ENCODE data around the gene MYO9A.
"Not testable (repeated sequence)": the region's sequence is repeated elsewhere in the genome, so short reads cannot be mapped to it uniquely, and the experiment has no call there.

Gene MYO9A

DNA sequence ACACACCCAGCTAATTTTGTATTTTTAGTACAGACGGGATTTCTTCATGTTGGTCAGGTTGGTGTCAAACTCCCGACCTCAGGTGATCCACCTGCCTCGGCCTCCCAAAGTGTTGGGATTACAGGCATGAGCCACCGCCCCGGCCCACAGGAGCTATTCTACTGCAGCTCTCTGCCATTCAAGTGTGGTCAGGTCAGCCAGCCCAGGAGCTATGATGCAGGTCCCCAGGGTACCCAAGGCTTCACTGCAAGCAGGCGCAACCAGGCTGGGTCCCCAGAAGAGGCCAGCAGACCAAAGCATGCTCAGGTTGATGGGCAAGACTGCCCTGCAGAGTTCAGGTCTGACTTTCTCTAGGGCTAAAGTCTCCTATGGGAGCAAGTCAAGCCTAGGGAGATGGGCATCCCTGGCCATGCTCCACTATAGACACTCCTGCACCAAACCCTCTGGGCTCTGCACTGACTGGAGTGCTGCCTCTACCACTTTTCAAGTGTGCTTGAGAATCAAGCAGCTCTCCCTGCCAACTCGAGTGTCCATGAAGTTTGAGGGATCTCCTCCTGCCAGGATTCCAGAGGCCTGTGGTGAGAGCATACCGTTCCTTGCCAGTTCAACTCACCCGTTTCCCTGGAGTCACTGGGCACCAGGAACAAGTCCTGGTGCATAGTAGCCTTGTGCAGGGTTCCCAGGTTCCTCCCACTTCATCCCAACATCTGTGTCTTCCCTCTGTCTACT is 30.9 kb downstream of the MYO9A start:
- no peak for DNase-seq

DNA sequence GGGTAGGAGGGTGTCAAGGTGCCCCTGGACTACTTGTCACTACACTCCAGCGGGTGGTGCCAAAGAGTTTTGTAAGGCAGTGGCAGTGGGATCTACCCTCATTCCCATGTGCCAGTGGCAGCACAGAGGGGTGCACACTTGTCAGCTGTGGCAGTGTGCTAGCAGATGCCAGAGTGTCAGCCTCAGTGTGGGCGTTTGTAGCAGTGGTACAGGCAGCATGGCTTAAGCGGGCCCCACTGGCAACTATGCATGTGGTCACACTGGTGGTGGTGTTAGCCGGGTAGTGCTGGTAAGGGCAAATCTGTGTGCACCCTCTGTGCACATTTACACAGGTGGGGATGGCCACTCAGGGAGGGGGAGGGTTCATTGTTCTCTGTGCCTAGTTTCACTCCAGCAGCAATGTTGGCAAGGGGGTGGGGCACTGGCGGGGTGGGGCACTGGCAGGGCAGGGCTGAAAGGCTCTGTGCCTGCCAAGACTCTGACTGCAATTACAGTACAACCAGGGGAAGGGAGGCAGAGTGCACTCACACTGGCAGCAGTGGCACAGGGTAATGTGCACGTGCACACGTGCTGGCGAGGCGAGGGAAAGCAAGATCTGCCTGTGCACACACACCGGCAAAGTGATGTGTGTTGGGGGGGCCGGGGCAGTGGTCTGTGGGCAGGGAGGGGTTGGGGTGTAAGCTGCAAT is 31.8 kb downstream of the MYO9A start:
- DNase-seq: no peak

DNA sequence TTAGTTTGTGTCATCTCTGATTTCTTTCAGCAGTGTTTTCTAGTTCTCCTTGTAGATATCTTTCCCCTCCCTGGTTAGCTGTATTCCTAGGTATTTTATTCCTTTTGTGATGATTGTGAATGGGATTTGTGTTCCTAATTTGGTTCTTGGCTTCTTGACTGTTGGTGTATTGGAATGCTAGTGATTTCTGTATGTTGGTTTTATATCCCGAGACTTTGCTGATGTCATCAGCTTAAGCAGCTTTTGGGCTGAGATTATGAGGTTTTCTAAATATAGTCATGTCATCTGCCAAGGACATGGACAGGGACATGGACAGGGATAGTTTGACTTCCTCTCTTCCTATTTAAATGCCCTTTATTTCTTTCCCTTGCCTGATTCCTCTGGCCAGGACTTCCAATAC is 35.8 kb downstream of the MYO9A start:
- DNase-seq: no peak

DNA sequence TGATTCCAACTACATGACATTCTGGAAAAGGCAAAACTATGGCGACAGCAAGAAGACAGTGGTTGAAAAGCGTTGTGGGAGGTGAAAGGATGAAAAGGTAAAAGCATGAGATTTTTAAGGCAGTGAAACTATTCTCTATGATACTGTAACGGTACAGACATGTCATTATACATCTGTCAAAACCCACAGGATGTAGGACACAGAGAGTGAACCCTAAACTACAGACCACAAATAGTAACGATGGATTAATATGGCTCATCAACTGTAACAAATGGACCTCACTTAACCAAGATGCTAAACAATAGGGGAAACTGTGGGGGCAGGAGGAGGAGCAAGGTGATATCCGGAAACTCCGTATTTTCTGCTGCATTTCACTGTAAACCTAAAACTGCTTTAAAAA is 39.1 kb downstream of the MYO9A start:
- peak in 1 of 2 donors; percentile 9 for DNase-seq

DNA sequence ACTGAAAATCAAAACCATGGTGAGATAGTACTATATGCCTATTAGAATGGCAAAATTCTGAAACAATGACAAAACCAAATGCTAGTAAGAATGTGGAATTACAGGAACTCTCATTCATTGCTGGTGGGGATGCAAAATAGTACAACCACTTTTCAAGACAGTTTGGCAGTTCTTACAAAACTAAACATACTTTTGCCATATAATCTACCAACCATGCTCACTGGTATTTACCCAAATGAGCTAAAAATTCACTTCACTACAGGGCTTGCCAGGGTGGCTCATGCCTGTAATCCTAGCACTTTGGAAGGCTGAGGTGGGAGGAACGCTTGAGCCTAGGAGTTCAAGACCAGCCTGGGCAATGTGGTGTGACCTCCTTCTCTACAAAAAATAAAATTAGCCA is 40.0 kb downstream of the MYO9A start:
- DNase-seq: no peak

DNA sequence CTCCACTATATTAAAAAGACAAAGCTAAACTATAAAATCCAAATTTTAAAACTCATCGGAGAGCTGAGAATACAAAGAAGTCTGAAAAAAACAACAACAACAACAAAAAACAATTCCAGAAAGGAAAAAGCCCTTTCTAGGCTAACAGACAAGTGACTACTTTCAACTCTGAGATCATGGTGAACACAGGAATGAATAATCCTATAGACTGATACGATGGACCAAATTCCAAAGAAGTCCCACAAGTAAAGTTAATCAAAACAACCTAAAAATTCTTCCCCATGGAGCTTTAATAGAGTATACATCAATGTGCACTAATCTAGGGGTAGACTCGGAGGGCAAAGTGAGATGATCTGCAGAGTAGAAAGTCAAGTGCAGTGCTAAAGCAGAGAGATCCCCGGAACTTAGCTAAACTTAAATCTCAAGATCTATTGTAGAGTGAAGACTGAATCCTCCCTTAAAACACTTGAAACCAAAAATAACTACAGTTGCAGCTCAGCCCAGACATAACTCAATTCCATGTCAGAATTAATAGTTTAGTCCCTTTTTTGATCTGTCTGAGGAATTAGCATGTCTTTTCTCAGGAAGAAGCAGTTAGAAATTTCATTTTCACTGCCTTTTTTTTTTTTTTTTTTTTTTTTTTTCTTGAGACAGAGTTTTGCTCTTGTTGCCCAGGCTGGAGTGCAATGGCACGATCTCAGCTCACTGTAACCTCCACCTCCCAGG is 43.5 kb downstream of the MYO9A start:
- DNase-seq: no peak

DNA sequence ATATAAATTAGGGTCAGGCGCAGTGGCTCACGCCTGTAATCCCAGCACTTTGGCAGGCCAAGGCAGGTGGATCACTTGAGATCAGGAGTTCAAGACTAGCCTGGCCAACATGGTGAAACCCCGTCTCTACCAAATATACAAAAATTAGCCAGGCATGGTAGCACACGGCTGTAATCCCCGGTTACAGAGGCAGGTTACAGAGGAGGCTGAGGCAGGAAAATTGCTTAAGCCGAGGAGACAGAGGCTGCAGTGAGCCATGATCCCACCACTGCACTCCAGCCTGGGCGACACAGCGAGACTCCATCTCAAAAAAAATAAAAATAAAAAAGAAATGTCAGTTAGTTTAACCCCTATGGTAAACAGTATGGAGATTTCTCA is 46.5 kb downstream of the MYO9A start:
- DNase-seq: not testable (repeated sequence)

DNA sequence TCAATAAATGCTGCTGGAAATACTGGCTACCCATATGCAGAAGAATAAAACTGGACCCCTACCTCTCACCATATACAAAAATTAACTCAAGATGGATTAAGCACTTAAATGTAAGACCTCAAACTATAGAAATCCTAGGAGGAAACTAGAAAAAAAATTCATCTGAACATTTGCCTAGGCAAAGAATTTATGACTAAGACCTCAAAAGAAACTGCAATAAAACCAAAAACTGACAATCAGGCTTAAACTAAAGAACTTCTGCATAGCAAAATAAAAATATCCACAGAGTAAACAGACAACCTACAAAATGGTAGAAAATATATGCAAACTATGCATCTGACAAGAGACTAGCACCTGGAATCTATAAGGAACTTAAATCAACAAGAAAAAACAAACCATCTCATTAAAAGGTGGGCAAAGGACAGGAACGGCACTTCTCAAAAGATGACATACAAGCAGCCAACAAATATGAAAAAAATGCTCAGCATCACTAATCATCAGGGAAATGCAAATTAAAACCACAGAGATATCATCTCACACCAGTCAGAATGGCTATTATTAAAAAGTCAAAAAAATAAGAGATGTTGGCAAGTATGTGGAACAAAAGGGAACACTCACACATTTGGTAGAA is 47.0 kb downstream of the MYO9A start:
- no peak for DNase-seq

DNA sequence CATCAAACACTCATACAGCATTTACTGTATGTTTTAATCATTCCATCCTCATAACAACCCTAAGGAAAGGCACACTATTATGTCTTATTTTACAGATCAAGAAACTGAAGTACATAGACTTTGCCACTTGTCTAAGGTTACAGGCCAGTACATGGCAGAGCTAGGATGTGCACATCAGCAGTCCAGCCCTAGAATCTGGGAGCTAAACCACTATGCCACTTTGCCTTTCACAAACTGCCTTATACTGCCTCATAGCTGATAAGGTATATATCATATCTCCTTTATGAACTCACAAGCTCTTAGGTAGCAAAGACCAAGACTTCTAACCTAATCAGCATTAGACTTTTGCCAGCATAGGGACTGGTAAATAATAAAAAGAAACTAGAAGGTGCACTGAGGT is 49.1 kb downstream of the MYO9A start:
- no peak for DNase-seq

DNA sequence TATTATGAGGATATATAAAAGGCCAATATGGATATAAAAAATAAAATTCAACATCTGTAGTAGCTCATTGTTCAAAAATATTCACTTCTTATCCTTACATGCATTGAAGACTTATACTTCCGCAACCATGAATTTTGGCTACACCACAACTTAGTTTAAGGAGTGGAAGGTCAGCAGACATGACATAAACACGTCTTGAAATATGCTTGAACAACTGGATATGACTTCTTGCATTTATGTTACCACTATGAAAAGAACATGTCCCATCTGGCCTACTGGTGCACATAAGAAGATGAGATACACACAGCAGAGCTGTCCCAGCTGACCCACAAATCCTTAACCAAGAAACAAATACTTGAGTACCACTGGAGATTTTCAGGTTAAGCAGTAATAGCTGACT is 52.1 kb downstream of the MYO9A start:
- no peak for DNase-seq

DNA sequence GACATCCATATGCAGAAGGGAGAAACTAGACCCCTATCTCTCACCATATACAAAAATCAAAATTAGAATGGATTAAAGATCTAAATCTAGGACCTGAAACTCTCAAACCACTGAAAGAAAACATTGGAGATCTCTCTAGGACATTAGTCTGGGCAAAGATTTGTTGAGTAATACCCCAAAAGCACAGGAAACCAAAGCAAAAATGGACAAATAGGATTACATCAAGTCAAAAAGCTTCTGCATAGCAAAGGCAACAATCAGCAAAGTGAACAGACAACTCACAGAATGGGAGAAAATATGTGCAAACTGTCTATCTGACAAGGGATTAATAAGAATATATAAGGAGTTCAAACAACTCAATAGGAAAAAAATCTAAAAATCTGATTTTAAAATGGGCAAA is 54.8 kb downstream of the MYO9A start:
- DNase-seq: no peak

DNA sequence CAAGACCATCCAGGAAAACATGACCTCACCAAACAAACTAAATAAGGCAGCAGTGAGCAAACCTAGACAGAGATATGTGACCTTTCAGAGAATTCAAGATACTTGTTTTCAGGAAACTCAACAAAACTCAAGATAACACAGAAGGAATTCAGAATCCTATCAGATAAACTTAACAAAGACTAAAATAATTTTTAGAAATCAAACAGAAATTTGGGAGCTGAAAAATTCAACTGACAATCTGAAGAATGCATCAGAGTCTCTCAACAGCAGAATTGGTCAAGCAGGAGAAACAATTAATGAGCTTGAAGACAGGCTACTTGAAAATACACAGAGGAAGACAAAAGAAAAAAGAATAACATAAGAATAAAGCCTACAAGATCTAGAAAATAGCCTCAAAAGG is 55.6 kb downstream of the MYO9A start:
- DNase-seq: no peak

DNA sequence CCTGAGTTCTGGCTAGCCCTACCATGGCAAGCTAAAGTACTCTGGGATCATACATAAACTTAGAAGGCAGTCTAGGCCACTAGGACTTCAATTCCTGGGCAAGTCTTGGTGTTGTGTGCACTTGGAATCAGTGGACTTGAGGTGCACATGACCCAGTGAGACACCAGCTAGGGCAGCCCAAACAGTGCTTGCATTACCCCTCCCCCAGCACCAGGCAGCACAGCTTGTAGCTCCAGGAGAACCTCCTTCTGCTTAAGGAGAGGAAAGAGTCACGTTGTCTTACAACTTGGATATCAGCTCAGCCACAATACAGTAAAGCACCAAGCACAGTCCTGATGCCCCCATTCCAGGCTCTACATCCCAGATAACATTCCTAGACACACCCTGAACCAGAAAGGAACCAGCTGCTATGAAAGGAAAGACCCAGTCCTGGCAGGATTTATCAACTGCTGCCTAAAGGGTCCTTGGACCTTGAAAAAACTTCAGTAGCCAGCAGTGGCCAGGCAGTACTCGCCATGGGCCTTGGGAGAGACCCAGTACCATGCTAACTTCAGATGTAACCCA is 57.2 kb downstream of the MYO9A start:
- no peak for DNase-seq

DNA sequence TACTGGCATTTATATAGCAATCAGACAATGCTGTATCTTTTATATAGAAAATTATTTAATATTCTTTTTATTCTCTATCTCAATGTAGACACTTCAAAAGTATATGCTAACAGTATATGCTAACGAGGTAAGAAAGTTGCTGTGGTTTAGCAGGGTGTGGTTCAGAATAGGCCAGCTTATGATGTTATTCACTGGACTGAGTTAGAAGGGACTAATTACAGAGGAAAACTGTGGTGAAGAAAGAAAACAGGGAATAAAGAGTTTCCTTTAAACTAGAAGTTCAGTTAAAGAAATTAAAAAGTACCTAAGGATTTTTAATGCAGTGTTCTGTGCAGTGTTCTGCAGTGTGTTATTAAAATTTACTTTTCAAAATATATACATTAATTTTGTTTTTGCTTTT is 59.4 kb downstream of the MYO9A start:
- no peak for DNase-seq

DNA sequence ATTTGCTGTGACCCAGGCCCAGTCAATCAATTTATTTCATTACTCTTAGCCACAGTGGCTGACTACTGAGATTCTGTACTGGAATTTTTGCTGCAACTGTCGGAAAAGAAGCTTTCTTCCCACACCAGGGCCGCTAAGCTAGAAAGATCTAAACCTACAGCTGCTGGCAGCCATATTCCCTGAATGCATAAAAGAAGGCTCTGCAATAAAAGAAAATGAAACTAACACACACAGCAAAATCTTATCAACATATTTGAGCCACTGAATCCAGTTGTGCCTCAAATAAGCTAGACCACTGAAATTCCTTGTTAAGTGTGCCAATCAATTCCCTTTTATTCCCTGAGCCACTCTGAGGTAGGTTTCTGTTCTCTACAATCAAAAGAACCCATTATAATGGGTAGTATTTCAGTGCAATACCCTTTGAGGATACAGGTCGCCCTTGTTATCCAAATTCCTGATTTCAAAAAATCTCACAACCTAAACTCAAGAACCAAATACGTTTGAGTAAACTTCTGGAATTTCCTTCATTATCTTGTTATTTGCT is 60.3 kb downstream of the MYO9A start:
- DNase-seq: no peak

DNA sequence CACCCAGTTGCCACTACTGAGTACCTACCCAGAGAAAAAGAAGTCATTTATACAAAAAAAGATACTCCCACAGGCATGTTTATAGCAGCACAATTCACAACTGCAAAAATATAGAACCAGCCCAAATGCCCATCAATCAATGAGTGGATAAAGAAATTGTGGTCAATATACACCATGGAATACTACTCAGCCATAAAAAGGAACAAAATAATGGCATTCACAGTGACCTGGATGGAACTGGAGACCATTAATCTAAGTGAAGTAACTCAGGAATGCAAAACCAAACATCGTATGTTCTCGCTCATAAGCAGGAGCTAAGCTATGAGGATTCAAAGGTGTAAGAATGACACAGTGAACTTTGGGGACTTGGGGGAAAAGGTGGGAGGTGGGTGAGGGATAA is 61.7 kb downstream of the MYO9A start:
- DNase-seq: not testable (repeated sequence)

DNA sequence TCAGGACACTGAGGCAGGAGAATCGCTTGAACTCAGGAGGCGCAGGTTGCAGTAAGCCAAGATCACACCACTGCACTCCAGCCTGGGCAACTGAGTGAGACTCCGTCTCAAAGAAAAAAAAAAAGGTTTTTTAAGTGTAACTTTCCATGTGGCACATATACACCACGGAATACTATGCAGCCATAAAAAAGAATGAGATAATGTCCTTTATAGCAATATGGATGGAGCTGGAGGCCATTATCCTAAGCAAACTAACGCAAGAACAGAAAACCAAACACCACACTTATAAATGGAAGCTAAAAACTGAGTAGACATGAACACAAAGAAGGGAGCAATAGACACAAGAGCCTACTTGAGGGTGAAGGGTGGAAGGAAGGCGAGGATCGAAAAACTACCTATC is 64.7 kb downstream of the MYO9A start:
- not testable (repeated sequence) for DNase-seq

DNA sequence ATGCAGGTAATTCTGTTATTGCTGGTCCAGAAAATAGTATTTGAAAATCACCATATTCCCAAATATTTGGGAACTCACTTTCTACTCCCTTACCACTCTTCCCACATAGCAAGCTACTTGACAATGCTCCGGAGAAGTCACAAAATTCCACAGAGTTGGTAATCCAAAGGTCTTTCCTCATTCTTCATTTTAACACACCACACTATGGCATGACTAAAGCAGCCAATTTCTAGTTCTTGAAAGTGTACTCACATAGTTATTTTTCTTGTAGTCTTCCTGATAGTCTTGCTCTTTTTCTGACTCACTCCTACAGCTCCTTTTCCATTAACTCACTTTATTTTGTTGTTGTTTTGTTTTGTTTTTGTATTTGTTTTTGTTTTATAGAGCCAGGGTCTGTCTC is 67.2 kb downstream of the MYO9A start:
- DNase-seq: no peak

DNA sequence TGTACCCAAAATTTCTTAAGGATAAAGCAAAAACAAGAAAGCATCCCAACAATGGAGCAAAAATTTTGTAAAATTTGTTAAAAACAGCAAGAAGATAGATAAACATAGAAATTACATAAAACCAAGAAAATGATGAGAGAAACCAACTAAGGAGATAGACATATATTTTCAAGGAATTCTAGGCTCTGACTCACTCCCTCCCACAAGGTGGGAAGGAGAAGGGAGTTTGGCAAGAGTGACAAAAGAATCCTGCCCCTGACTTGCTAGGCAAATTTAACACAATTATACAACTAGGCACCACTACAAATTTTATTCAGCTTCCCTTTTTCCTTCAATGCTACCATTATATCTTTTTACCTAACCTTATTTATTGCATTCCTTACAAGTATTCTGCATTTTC is 70.9 kb downstream of the MYO9A start:
- DNase-seq: no peak

DNA sequence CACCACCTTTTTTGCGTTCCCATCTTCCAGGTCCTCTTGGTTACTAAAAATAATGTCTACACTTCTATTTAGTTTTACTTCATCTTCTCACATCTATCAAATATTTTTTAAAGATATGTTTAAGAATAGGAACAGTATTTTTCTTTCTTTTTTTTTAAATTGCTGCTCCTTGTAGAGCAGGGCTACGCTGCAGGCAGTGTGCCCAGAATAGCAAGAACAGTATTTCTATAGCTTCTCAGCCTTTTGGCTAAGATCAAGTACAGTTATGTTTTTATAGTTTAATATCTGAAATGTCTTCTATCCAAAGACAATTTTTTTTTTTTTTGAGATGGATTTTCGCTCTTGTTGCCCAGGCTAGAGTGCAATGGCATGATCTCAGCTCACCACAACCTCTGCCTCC is 73.0 kb downstream of the MYO9A start:
- no peak for DNase-seq

DNA sequence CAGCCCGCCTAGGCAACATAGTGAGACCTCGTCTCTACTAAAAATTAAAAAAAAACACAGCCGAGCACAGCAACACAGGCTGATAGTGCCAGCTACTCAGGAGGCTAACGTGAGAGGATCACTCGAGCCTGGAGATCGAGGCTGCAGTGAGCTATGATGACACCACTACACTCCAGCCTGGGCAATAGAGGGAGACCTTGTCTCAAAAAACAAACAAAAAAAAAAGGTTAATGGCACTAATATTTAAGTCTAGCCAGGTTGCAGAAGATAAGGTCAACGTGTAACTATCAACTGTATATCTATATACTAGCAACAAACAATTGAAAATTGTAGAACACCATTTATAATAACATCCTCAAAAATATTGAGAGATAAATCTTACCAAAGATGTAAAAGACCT is 75.1 kb downstream of the MYO9A start:
- no peak for DNase-seq

DNA sequence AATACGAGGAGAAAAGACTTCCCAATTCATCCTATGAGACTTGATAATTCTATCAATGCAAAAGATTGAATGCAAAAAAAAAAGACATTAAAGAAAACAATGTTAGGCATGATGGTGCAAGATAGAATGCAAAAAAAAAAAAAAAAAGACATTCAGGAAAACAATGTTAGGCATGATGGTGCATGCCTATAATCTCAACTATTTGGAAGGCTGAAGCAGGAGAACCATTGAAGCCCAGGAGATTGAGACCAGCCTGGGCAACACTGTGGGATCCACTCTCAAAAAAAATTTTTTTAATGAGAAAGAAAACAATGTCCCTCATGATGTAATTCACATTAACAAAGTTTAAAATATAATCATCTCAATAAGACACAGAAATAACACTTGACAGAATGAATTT is 75.9 kb downstream of the MYO9A start:
- no peak for DNase-seq

DNA sequence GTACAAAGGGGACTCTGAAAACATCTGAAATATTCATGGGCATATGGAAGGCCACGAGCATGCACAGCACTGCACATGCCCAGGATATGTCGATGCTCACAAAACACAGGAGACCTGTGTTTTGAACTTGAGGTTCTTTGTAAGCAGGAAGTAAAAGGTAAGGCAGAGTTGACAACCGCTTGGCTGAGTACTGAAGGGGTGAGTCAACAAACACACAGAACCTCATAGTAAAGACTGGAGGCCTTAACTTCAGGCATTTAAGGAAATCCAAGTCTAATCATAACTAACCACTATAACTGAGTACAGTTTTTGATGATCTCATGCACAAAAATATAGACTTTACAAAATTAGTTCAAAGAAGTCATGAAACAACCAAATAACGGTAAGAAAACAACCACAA is 80.6 kb downstream of the MYO9A start:
- no peak for DNase-seq
